Islet of Langerhans (tissue), 1 donor: ENCODE measurements around the gene ABI3.

ENCODE experiments used
- FAIRE-seq: peaks from one replicate; lab custom pipeline; 2011; peaks lifted over from hg19 to GRCh38; lab: Jason Lieb, UNC

Gene ABI3

DNA sequence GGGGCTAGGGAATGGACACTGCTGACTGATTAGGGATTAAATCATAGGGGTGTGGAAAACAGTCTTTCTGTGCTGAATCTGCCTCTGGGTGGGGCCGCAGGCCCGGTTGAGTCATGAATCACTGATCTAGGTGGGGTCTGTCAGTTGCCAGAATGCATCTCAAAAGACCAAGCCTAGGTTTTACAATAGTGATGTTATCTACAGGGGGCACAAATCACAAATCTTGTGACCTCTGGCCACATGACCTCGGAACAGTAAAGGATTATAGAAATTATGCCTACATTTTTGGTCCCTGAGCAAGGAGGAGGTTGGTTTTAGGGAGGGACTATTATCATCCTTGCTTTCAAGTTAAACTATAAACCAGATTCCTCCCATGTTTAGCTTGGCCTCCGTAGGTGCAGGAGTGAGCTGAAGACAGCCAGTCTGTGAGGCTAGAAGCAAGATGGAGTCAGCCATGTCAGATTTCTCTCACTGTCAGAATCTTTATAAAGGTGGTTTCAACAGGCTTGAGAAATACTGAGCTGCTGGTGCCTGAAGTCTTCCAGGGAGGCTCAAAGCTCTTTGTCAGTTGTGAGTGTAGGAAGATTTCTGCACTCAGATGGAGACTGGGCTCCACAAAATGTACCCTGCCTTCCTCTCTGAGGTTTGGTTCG is 13.0 kb upstream of the ABI3 start:
- FAIRE-seq = no peak

DNA sequence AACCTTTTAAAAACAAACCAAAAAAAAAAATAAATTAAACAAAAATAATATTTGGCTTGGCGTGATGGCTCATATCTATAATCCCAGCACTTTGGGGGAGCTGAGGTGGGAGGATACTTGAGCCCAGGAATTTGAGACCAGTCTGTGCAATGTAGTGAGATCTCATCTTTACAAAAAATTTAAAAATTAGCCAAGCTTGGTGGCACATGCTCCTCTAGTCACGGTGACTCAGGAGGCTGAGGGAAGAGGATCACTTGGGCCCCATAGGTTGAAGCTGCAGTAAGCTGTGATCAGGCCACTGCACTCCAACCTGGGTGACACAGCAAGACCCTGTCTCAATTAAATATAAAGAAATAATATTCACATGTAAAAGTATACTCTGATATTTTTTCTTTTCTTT is 12.3 kb upstream of the ABI3 start:
- FAIRE-seq = no peak

DNA sequence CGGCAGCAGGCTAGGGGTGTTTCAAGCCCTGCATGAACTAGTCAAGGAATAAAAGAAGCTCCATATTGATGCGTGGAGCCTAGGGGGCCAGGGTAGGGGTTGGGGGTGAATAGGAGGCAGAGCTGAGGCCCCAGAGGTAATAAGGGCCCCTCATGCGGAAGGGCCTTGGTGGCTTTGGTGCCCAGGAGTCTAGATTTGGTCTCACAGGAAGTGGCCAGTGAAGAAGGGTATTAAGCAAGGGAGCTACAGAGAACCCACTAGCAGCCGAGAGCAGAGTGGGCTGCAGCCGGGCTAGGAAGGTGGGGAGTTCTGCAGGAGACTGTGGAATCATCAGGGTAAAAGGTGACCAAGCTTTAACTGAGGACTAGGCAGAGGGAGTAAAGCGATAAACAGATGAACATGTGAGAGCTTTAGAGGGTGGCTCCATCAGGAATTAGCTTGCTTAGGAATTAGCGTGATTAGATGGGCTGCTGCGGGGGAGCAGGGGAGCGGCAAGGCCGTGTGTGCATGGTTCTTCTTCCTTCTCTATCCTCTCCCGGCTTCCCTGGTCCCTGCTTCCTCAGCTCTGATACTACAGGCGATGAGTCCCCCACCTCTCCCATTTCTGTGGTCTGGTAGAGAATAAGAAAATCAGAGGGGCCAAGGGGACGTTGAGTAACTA is 10.0 kb upstream of the ABI3 start:
- no peak for FAIRE-seq

DNA sequence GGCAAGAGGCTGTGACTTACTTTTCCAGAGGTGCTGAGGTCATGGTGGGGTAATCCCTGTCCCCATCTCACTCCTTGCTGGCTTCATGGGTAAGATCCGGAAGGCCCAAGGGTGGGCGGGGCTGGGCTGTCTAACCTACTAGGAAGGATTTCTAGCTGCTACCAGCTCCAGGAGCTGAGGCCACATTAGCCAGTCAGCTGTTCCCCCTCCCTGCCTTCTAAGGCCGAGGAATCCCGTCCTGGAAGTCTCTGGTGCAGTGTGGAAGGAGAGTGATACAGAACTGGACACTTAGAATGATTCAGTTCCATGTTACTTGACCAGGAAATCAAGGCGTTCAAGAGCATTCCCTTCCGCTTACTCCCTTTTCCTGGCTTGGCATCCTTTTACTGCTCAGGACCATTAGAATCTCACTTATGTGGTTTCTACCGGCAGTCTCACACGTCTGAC is 9.0 kb upstream of the ABI3 start:
- no peak for FAIRE-seq

DNA sequence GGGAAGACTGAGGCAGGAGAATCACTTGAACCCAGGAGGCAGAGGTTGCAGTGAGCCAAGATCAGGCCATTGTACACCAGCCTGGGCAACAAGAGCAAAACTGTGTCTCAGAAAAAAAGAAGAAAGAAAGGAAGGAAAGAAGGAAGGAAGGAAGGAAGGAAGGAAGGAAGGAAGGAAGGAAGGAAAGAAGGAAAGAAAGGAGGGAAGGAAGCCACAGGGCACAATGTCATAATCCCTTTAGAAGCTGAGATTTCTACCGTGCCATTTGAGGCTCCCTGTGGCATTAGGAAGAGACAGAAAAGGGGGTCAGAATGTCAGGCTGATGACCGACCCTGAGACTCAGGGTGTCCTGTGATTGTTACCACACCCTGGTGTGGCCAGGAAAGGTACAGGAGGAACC is 6.7 kb upstream of the ABI3 start:
- FAIRE-seq = no peak

DNA sequence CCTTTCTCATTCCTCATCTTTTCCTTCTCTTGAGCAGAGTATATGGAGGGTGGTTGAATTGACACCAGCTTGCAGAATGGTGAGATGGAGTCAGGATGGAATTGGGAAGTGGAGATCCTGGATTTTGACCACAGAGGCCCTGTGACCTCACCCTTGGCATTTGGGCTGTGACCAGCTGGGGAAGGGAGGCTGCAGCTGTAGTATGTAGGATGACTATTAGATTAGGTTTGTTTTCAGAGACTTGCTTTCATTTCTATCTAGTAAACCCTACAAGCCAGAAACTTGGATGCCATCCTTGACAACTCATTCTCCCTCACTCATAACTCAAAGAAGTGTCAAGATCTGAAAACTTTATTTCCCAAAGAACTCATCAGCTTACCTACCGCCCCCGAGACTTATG is 6.0 kb upstream of the ABI3 start:
- FAIRE-seq = no peak

DNA sequence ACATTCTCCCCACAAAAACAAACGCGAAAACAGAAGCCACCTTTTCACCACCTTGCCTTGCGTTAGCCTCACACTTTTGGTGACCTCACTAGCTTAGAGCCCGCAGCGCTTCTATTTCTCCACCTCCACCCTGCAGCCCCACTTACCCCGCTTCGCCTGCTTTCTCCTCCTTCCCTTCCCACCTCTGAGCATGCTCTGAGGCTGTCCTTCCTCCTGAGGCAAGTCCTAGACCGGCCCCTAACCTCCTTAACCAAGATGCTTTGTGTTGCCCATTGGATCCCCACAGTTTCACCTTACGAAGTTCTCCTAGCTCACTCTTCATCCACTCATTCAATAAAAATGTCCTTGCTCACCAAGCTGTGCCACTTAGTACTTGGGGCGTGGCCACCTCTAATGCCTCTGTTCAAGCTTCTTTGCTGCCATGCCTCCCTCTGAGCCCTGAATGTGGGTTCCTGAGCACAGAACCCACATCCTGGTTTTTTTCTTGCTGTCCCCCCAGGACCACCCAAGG is 1.4 kb upstream of the ABI3 start:
- no peak for FAIRE-seq

DNA sequence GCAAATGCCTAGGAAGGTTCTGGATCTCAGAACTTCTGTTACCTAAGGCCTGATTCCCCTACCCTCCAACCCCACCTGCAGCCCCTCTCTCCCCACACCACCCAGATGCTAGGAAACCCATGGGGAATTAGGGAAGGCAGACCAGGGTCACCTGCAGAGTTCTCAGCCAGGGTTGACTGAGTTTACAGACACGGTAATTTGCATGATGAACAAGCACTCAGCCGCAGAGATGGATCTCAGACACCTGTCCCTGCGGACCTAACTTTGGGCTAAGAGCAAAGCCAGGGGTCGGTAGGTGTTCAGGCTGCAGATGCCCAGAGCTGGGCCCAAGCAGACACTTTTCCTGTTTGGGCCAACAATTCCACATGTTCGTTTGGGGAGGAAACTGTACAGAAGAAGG is 2.9 kb downstream of the ABI3 start:
- FAIRE-seq = no peak

DNA sequence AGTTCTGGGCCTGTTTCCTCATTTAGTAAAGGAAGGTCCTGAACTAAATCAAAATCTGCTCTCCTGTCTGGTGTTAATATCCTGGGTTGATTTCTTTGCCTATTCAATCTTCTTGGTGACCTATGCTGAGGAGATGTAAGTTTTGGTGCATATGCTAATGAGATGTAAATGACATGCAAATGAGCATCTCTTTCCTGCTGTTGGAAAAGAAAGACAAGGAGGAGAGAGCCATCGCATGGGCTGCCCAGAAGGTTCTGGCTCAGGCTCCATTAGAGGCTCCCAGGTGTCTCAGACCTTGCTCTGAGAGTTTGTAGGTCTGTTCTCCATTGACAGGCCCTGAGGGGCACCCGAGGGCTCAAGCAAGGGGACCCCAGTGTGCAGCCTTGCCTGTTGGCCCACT is 3.3 kb downstream of the ABI3 start:
- FAIRE-seq = no peak

DNA sequence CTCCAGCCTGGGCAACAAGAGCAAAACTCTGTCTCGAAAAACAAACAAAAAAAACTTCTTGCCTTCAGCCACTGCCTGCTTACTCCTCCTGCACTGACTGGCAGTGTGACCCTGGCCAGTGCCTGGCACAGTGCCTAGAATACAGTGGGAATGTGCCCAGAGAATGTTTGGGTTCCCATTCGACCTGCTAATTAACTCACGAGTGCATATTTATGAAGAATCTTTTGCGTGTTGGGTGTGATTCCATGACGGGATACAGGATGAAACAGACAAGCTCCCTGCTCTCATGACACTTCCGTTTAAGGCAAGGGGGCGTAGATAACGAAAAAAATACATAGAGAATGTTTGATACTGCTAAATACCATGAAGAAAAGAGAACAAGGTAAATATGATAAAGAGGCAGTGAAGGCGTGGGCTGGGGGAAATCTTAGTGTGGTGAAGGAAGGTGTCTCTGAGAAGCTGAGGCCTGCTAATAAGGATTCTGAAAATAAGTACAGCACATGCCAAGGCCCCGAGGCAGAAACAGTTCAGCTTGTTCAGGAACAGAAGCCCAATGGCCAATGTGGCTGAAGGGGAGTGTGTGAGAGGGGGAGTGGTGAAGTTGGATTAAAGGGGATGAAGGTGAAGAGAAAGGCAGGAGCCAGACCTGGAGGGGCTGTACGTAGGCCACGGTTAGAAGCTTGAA is 4.3 kb downstream of the ABI3 start:
- FAIRE-seq = no peak

DNA sequence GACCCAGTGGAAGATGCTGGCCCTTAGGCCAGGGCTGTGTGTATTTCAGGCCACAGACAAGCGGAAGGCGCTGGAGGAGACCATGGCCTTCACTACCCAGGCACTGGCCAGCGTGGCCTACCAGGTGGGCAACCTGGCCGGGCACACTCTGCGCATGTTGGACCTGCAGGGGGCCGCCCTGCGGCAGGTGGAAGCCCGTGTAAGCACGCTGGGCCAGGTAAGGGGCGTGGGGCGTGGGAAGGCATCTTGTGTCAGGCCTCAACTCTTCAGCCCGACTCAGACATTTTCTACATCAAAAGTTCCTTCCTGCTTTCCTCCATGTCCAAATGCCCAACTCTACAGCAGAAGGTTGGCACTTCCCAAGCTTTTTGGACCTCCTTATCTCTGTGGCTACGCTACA is 6.0 kb downstream of the ABI3 start:
- no peak for FAIRE-seq

DNA sequence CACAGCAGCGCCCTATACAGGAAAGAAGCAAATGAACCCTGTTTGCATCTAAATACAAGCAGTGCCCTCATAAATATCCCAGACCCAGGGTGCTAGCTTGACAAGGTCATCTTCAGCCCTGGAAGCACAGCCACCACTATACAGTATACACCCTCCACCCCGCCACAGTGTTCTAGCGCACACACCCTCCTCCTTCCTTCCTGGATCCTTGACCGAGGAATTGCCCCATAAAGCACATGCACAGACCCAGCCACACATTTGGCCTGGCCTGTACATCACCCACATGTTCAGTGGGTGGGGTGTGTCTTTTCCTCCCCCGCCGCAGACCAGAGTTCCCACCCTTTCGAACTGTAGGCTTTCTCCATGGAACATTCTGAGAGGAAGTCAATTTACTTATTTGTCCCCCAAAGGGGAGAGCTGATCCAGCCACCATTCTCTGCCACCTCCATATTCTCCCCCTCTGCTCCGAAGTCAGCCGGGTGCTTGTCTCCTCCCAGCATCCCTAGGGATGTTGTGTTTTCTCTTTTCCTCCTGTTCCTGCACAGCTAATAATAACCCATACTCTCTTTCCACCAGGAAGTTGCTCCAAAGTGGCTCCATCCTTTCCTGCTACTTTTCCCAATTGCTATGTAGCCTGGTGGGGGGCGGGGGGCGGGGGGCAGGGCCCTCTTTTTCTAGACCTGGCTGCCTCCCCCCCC is 6.6 kb downstream of the ABI3 start:
- no peak for FAIRE-seq

DNA sequence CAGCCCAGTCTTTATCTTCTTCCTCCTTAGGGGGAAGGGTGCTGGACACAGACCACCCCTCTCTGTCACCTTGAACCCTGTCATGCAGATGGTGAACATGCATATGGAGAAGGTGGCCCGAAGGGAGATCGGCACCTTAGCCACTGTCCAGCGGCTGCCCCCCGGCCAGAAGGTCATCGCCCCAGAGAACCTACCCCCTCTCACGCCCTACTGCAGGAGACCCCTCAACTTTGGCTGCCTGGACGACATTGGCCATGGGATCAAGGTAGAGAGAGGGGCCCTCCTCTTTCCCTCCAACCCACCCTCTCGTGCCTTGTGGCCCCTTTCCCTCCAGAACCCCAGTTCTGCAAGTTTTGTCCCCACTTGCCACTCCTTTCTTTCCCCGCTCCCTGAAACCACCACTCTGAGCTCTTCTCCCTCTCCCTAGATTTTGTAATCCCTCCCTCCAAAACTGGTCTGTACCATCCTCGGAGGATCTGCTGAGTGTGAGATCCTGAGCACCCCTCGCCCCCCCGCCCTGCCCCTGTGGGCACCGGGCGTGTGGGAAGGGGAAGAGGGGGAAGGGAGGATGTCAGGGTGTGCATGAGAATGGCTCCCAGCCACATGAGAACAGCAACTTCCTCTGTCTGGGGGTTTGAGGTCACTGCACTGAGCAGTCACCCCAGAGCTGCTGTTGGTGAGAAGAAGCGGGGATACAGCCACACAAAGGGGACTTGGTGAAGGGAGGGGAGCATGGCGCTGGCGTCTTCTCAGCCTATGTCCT is 7.3 kb downstream of the ABI3 start:
- no peak for FAIRE-seq

DNA sequence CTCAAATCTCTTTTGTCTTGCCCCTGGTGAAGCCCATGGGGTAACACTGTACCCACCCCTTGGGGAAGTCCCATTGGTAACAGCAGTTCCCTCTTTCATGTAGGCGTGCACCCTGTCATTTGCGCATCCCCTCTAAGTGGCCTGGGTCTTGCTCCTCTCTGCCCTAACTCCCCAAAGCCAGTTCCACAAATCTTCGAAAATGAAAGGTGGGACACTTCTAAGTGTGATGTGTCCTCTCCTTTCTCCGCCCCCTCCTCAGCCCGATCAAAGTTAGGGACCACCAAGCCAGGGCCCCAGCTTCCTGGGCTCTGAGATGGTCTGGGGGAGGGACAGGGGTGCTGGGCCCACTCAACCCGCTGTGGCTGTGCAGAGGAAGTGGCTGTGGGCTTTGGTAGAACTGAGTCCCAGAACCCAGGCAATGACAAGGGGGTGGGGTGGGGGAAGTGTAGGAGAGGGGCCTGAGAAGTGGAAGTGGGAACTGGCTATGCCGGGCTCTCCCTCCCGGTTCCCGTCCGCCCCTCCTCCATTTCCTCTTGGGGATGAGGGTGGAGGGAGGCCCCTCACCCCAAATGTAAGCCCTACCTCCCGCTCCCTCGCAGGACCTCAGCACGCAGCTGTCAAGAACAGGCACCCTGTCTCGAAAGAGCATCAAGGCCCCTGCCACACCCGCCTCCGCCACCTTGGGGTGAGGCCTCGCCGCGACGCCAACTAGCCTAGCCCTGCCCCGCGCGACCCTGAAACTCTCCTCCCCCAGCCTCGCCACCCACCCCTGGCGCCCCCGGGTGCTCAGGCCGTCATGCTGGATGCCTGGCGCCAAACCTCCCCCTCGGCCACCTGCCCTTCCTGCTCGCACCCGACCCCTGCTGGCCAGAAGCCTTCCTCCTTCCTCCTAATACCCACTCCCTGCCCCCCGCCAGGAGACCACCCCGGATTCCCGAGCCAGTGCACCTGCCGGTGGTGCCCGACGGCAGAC is 8.7 kb downstream of the ABI3 start:
- FAIRE-seq = no peak

DNA sequence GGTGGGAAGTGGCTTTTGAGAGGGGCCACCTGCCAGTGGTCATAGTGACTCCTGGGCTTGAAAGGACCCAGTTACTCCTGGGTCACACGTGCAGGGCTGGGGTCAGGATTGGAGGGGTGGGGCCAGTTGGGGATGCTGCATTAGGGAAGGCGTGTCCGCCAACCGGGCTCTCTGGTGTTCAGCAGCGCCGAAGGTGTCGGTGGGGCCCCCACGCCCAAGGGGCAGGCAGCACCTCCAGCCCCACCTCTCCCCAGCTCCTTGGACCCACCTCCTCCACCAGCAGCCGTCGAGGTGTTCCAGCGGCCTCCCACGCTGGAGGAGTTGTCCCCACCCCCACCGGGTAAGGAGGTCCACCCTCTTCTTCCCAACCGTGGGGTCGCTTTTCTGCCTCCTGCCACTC is 9.5 kb downstream of the ABI3 start:
- no peak for FAIRE-seq

DNA sequence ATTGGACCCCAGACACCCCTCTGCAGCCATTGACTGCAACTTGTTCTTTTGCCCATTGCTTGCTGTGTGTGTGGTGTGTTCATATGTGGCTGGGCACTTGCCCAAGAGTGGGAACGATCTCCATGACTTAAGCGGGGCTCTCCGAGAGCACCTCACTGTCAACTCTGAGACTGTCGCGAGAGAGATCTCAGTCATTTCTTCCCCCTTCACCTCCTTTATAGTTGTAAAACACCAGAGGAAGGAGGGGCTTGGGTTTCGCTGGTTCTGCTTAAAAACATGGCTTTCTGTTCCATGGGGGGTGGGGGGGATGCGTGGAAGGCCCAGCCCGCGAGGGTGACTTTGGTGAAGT is 12.6 kb downstream of the ABI3 start:
- no peak for FAIRE-seq

DNA sequence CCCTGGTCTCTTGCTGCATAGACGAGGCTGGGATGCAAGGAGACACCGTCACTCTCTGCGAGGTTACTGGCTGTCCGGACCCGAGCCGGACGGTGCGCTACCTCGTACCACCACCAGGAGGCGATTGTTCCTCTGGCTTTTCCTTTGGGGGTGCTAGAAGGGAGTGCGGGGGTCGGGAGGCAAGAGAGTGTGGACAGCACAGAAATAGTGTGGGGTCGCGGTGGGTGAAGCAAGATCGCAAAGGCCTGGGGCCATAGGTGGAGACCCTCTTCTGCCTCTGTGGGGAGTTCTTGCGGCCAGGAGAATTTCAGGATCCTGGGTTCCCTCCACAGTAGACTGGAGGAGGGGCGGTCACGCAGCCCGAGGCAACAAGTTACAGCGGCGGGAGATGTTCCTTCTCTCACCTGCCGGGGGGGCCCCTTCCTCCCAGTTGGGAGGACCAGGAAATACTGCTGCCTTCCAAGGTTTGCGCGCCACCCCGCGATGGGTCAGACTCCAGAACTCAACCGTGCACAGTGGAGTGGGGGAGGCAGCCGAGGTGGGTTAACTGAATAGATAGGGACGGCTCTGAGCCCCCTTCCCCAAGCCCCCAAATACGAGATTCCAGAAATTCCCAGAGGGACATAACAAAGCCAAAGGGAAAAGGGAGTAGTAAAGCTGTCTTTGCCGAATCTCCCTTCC is 13.2 kb downstream of the ABI3 start:
- FAIRE-seq = no peak

DNA sequence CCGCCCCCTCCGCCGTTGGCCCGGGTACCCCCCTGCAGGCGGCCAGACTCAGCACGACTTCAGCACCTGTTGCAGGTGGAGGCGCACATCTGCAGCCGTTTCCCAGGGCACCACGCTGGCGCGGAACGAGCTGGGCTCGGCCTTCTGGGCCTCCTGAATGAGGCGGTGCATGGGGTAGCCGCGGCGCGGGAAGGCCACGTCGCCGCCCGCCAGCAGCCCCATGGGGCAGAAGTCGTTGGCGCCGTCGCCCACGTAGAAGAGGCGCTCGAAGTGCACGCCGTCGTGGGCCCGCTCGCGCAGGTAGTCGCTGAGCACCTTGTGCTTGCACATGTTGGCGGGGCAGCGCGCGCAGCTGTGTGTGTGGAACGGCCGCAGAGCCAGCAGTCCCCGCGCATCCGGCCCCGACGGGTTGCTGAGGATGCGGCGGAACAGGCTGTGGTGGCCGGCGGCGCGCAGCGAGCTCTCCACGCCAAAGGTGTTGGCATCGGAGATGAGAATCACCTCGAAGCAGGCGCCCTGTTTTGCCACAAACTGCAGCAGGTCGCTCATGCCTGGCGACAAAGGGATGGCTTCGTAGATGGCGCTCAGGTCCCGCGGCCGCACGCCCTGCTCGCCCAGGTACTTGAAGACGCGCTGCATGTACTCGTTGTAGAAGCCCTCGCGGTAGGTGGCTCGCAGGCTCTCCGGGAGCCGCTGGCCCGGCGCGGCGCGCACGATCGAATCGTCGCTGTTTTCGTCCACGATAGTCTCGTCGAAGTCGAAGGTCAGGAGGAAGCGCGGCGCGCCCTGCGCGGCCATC is 13.9 kb downstream of the ABI3 start:
- FAIRE-seq = no peak

DNA sequence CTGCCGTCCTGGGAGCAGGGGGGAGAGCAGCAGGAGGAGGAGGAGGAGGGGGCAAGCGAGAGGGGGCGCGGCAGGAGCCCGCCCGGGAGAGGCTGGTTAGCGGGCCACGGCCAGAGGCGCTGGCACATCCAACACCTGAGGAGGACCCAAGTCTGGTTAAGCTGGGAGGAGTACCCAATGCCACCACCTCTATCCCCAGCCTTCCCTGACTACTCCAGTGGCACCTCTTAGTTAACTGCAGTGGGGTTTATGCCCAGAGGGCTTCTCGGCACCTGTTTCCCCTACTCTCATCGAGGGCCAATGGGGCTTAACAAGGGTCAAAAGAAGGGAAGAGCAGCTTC is 14.5 kb downstream of the ABI3 start:
- FAIRE-seq = no peak
